ENCODE measurements around the gene ZNF500. TPM values are rescaled to one million over a fixed set of nuclear protein-coding genes. Genes with fewer than 3 reads are reported as not detected.

Gene ZNF500
- total RNA-seq = 3.4 and 7.4 TPM in 2 replicates

DNA sequence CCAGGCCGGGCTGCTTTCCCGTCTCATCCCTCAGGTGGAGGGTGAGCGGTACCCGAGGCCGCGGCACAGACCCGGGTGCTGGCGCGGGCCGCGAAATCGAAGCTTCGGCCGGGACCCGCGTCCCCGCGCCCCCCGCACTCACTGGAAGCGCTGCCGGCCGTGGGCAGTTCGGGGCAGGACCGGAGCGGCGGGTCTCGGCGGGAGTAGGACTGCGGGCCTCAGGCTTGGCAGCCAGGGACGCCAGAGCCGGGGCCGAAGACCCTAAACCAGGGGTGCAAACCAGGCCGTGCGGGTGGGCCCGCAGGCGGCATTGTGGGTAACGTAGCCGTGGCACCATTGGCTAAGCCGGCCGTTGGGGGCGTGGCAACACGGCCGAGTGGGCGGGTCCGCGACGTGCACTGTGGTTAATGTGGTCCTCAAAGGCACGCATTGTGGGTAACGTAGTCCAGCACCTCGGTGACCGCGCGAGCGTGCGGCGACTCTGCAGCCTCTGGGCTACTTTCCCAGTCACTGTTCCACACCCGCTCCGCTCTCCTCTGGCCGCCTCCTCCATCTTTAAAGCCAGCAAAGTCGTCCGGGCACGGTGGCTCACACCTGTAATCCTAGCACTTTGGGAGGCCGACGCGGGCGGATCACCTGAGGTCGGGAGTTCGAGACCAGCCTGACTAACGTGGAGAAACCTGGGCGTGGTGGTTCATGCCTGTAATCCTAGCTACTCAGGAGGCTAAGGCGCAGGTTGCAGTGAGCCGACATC is at the start of gene ZNF500:
Gene ZNF500, minus strand, starts transcription at position 288 of the 754 bp plus-strand sequence. CDS start 1,184 bp downstream, outside the sequence.

DNA sequence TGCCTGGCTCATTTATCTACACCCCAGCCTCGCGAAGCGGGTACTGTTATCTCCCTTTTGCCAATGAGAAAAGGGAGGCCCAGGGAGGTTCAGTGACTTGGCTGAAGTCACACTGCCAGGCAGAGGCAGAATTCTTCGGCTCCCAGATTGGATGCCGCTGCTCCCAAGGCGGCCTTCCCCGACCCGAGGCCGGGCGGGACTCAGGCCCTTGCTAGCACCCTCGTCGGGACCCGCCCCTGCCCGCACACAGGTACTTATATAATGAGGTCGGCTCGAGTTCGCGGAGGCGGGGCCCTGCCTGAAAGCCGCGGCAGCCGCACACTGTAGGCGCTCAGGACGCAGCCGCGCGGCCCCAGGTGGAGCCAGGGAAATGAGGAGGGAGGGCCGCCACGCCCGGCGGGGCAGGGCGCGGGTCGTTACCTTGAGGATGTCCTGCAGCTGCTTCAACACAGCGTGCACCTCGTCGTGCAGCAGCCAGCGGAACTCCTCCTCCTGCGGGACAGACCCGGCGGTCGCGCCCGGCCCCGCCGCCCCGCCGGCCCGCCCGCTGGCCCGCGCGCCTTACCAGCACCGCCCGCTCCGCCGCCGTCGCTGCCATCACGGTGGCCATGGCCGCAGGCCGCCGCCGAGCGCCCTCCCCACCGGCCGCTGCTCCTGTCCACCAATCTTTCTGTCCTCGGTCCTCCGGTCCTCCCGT is 35.1 kb upstream of the ZNF500 start, which contains the start of gene ROGDI:
Gene ROGDI, minus strand, starts transcription at position 672 of the 697 bp plus-strand sequence. Its CDS starts 62 bp downstream, at position 610.

DNA sequence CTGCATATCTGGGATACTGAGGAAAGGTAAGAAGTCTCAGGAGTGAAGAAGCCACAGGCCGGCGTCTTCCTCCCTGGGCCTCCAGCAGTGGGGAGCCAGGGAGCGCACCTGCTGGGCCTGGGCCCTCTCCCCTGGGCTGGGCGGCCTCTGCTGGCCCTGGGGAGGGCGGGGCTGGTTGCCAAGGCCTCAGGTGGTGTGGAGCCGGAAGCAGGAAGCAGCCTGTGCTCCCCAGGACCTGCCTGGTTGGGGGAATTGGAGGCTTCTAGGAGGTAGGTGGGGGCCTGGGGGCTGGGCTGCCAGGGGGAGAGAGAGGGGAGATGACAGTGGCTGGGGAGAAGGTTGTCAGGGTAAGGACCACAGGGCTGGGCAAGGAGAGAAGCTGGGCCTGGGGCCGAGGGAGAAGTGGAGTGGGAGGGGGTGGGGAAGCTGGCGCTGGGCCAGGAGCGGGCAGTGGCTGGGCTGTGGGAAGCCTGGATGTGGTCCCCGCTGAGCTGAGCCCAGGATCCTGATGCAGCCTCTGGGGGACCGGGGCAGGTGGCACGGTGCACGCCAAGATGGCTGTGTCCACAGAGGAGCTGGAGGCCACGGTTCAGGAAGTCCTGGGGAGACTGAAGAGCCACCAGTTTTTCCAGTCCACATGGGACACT is 28.3 kb upstream of the ZNF500 start, which contains the start of gene SMIM22:
Gene SMIM22, plus strand, starts transcription at position 189 of the 647 bp plus-strand sequence. Its CDS starts 366 bp downstream, at position 555.

DNA sequence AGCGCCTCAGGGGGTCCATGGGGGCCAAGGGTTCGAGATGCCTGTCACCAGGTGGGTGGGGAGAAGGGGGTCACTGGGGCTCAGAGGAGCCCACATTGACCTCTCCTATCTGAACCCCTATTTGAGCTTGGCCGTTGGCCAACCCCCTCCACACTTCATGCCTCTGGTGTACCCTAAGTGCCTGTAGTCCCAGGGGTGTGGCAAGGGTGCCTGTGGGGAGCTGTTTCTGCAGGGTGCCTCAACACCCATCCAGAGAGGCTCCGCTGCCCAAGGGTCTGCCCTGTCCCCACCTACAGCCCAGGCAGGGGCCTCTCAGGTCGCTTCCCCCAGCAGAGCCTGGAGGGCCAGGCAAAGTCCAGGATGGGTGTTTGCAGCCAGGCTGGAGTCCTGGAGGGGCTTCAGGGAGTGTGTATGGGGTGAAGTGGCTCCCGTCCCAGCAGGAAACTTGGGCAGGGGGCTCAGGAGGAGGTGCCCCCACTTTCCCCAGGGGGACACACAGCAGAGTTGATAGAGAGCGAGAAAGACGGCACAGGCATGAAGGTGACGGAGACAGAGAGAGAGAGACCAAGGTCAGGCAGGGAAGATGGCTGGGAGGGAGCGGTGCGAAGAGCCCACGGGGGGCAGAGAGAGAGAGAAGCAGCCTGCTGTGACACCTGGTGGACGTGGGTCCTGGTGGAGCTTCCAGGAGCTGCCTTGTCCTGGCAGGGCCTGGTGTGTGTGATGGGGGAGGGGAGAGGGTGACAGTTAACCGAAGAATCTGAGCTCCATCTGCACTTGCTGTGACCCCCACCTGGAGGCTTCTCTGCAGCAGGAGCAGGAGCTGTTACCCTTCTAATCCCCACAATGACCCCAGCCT is 20.9 kb upstream of the ZNF500 start, which contains the start of gene SEPTIN12:
Gene SEPTIN12, minus strand, starts transcription at position 719 of the 856 bp plus-strand sequence. Its CDS starts 700 bp downstream, at position 19.

DNA sequence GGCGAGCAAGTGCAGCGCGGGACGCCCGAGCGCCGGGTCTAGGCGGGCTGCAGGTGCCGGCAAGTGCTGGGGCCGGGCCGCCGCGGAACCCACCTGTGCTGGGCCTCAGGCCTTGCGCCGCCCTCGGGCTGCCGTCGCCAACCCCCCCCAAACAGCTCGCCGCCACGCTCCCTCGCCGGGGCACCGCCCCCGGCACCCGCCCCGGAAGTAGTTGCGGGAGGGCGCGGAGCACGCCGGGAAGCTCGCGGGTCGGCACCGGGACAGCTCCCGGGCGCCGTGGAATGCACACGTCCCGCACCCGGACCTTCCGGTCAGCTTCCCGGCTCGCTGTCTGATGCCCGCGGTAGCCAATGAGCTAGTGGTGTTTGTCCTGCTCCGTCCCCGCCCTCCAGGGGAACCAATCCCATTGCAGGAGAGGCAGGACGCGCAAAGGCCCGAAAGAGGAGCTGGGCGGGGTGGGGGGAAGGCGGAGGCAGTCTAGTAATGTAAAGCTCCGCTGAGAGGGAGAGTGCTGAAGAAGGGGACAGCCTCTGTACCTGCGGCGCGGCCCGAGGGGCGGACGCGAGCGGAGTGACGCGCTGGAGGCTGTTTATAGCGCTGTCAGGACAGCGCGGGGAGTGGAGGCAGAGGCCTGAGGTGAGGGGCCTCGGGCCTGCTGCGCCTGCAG is 32.8 kb downstream of the ZNF500 start, which contains the start of the genes ANKS3 and DNAAF8:
Gene ANKS3, minus strand, starts transcription at position 209 of the 667 bp plus-strand sequence. CDS start 4,122 bp downstream, outside the sequence.
Gene DNAAF8, plus strand, starts transcription at position 475 of the 667 bp plus-strand sequence. CDS start 1,978 bp downstream, outside the sequence.

Other genes starting within 250 kb of the ZNF500 start
- 38.1 and 39.1 TPM in 2 replicates for gene CDIP1, start 228.4 kb downstream of the ZNF500 start, total RNA-seq
- not detected in 2 replicates for gene C16orf96, start 210.8 kb downstream of the ZNF500 start, total RNA-seq
- gene UBALD1, start 152.3 kb downstream of the ZNF500 start, total RNA-seq = 10.9 and 11.0 TPM in 2 replicates
- gene MGRN1, start 142.3 kb downstream of the ZNF500 start, total RNA-seq = 15.9 and 17.5 TPM in 2 replicates
- gene NUDT16L1, start 73.6 kb downstream of the ZNF500 start, total RNA-seq = 28.0 and 37.7 TPM in 2 replicates
- 12.6 and 17.0 TPM in 2 replicates for gene ANKS3, start 32.9 kb downstream of the ZNF500 start, total RNA-seq
- 0.55 TPM in 1 of 2 replicates, not detected in the other for gene DNAAF8, start 32.6 kb downstream of the ZNF500 start, total RNA-seq
- not detected in 2 replicates for gene SEPTIN12, start 21.2 kb upstream of the ZNF500 start, total RNA-seq
- gene SMIM22, start 28.2 kb upstream of the ZNF500 start, total RNA-seq = 1.2 TPM in 1 of 2 replicates, not detected in the other
- gene ROGDI, start 35.5 kb upstream of the ZNF500 start, total RNA-seq = 21.0 and 23.0 TPM in 2 replicates
- gene GLYR1, start 80.1 kb upstream of the ZNF500 start, total RNA-seq = 20.8 and 27.3 TPM in 2 replicates
- 23.0 and 23.5 TPM in 2 replicates for gene UBN1, start 80.3 kb upstream of the ZNF500 start, total RNA-seq
- gene PPL, start 170.0 kb upstream of the ZNF500 start, total RNA-seq = 27.0 and 51.1 TPM in 2 replicates
- 0.08 TPM in 1 of 2 replicates, not detected in the other for gene SEC14L5, start 191.2 kb upstream of the ZNF500 start, total RNA-seq